HepG2 (cell line): ENCODE results near the gene BRIP1. TPM values are rescaled to one million over a fixed set of nuclear protein-coding genes. Genes with fewer than 3 reads are reported as not detected.

Source experiments
- CREM ChIP-seq, 2 experiments: sonication (generic) in 1 of 2; formaldehyde crosslinking in 1 of 2; IDR thresholded peaks; 2 replicates each; pipeline versions ENCODE4 v1.4.0 to v1.6.1; 2016 to 2020; ENCODE audit warnings: antibody characterized with exemption in 1 of 2, mild to moderate bottlenecking in 1 of 2, missing genetic modification reagents in 1 of 2
- HNF4A ChIP-seq: sonication (generic); formaldehyde crosslinking; IDR thresholded peaks from 2 replicates; pipeline ENCODE4 v1.4.0; 2020; ENCODE audit warnings: missing genetic modification reagents
- KIAA2018 ChIP-seq: sonication (generic); formaldehyde crosslinking; IDR thresholded peaks from 2 replicates; pipeline ENCODE4 v1.5.0; 2020; ENCODE audit warnings: mild to moderate bottlenecking, missing genetic modification reagents, borderline replicate concordance
- MLLT10 ChIP-seq: sonication (generic); formaldehyde crosslinking; IDR thresholded peaks from 2 replicates; pipeline ENCODE4 v1.4.0; 2020; ENCODE audit warnings: missing genetic modification reagents
- MXD3 ChIP-seq: IDR thresholded peaks from 2 replicates; pipeline ENCODE4 v1.6.1; 2016; ENCODE audit warnings: mild to moderate bottlenecking, missing biosample characterization, missing genetic modification reagents
- TCF12 ChIP-seq, 2 experiments: fragments of 450-650 bp in 1 of 2; sonication (generic) in 1 of 2; formaldehyde crosslinking in 1 of 2; IDR thresholded peaks; 2 replicates each; pipeline versions ENCODE4 v1.6.1 to v1.8.0; 2017 to 2022; ENCODE audit warnings: antibody characterized with exemption in 1 of 2, mild to moderate bottlenecking in 1 of 2, missing genetic modification reagents in 1 of 2, moderate library complexity in 1 of 2
- USF2 ChIP-seq, 2 experiments: sonication (generic) in 1 of 2; formaldehyde crosslinking in 1 of 2; IDR thresholded peaks; 2 replicates each; pipeline versions ENCODE4 v1.5.1 to v1.6.1; 2011 to 2020; ENCODE audit warnings: borderline replicate concordance in 1 of 2, low read depth in 1 of 2, low read length in 1 of 2, mild to moderate bottlenecking in 1 of 2, missing genetic modification reagents in 1 of 2, moderate library complexity in 1 of 2
- ZFP90 ChIP-seq: sonication (generic); formaldehyde crosslinking; IDR thresholded peaks from 2 replicates; pipeline ENCODE4 v1.8.0; 2022; ENCODE audit warnings: missing genetic modification reagents, mild to moderate bottlenecking, inconsistent platforms, borderline replicate concordance
- ZHX1 ChIP-seq: sonication (generic); formaldehyde crosslinking; IDR thresholded peaks from 2 replicates; pipeline ENCODE4 v1.8.1; 2022; ENCODE audit warnings: low read depth, mild to moderate bottlenecking, missing genetic modification reagents
- ZNF513 ChIP-seq: sonication (generic); formaldehyde crosslinking; conservative IDR thresholded peaks from 2 replicates; pipeline ENCODE4 v1.5.0; 2020; ENCODE audit warnings: missing genetic modification reagents
- polyA plus RNA-seq, 8 experiments: library from polyadenylated mRNA; depleted of rRNA in 3 of 8; stranded (reverse) in 7 of 8; unstranded in 1 of 8; fragments of >200 nt; fragmentation: Illumina TruSeq in 4 of 8; extraction: Trizol in 4 of 8; gene quantifications; 2 replicates each; pipeline versions ENCODE4 v1.2.1 to v1.2.3, GENCODE V29; 2011 to 2016; ENCODE audit warnings: low read depth in 4 of 8, missing spikeins in 1 of 8, mixed read lengths in 1 of 8; ENCODE audit not compliant: insufficient read depth in 1 of 8
- total RNA-seq, 5 experiments: library from RNA; depleted of rRNA; stranded (reverse); fragments of >200 nt; fragmentation: Illumina TruSeq; extraction: Trizol; gene quantifications; 2 replicates each; pipeline ENCODE4 v1.2.3, GENCODE V29; 2016; ENCODE audit warnings: low read depth in 1 of 5

The BRIP1 gene
- total and polyA plus RNA-seq, 2 of the 13 experiments (the other 11 are each of a cell fraction or from before 2014, with no cell fraction given), result 3.8 to 27.7 TPM

- 0 out of 2 replicates have a peak, but pooled peaks have one; percentile 40 for TF ChIP-seq CREM (IDR thresholded peaks at IDR 0.05)
- no peak for TF ChIP-seq CREM (CRISPR knock-in tag; IDR thresholded peaks at IDR 0.05)
- no peak for TF ChIP-seq ZFP90
- TF ChIP-seq ZHX1 (CRISPR knock-in tag), result peak; percentile 63; the same call in 1 of the 2 replicates
- no peak for TF ChIP-seq USF2 (IDR thresholded peaks at IDR 0.05; ENCODE audit: low read depth, low read length)
- TF ChIP-seq USF2 (CRISPR knock-in tag; IDR thresholded peaks at IDR 0.05; ENCODE audit: borderline replicate concordance), result no peak
- no peak for TF ChIP-seq ZNF513 (CRISPR knock-in tag)
- no peak for TF ChIP-seq TCF12 (IDR thresholded peaks at IDR 0.05)
- no peak for TF ChIP-seq TCF12 (CRISPR knock-in tag; IDR thresholded peaks at IDR 0.05)
- TF ChIP-seq MXD3 (CRISPR knock-in tag), result peak; percentile 35; the same call in 1 of the 2 replicates
- TF ChIP-seq HNF4A (CRISPR knock-in tag), result peak; percentile 80
- no peak for TF ChIP-seq MLLT10 (CRISPR knock-in tag)
- TF ChIP-seq KIAA2018, result peak; percentile 78; the same call in 1 of the 2 replicates
Measured at GRCh38 chr17:61862975-61863800, at the start of gene BRIP1 (continued).
